HPDE6-E6E7 (cell line): ENCODE results near the gene MPDU1.

ENCODE experiments used
- DNase-seq: peaks from one replicate; pipeline ENCODE4 v3.0.0; 2011; ENCODE audit warnings: missing footprints; ENCODE audit errors: extremely low spot score

MPDU1 gene

DNA sequence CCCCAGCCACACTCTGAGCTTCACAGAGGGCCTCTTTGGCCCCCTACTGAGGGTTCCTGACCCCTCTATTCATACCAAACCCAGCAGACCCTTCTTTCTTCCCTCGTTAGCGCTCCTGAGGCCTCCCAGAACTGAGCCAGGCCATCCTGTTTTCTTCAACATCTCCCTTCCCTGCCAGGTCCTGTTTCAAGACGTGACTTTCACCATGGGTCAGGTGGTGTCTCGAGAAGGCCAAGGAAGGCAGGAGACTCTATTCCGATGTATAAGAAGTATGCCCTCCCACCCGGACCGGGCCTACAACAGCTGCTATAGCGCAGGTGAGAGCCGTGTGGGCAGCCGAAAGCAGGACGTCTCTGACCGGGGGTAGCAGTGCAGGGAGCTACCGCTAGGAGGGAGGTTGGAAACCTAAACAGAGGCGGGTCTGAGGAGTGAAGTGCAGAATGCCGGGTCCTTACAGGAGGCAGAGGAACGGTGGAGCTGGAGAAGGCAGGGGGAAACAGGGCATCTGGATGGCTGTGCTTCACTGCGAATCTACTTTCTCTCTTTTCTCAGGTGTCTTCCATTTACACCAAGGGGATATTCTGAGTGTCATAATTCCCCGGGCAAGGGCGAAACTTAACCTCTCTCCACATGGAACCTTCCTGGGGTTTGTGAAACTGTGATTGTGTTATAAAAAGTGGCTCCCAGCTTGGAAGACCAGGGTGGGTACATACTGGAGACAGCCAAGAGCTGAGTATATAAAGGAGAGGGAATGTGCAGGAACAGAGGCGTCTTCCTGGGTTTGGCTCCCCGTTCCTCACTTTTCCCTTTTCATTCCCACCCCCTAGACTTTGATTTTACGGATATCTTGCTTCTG is 23.3 kb upstream of the MPDU1 start:
- DNase-seq: no peak

DNA sequence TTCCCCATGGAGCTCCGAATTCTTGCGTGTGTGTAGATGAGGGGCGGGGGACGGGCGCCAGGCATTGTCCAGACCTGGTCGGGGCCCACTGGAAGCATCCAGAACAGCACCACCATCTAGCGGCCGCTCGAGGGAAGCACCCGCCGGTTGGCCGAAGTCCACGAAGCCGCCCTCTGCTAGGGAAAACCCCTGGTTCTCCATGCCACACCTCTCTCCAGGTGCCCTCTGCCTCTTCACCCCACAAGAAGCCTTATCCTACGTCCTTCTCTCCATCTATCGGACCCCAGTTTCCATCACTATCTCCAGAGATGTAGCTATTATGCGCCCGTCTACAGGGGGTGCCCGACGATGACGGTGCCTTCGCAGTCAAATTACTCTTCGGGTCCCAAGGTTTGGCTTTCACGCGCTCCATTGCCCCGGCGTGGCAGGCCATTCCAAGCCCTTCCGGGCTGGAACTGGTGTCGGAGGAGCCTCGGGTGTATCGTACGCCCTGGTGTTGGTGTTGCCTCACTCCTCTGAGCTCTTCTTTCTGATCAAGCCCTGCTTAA is 22.6 kb upstream of the MPDU1 start:
- DNase-seq: peak; percentile 91

DNA sequence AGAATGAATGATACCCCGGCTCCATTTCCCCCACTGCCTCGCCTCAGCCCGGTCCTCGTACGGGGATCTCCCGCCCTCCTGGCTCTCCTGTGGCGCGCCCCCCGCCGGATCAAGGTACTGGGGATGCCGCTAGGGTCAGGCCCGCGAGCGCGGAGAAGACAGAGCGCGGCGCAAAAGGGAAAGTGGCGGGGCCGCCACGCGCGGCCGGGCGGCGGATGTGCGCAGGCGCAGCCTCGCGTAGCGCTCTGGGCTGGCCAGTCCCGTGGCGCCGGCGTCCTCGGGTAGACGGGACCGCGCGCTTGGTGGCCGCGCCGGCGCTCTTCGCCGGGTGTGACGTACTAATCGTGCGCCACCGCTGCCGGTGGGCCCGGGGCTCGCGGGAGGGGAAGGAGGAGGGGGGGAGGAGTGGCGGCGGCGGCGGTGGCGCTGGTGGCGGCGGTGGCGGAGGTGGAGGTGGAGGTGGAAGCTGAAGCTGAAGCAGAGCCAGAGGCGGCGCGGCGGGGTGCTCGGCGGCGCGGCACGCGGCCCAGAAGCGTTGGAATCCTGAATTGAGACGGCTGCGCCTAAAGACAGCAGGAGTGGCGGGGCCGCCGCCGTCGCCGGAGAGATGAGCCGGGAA is 22.0 kb upstream of the MPDU1 start, which contains the start of gene SENP3:
SENP3 (plus strand) TSS at position 331 of the 619 bp plus-strand sequence. CDS start 1,158 bp downstream, outside the sequence.
- DNase-seq: peak; percentile 95

DNA sequence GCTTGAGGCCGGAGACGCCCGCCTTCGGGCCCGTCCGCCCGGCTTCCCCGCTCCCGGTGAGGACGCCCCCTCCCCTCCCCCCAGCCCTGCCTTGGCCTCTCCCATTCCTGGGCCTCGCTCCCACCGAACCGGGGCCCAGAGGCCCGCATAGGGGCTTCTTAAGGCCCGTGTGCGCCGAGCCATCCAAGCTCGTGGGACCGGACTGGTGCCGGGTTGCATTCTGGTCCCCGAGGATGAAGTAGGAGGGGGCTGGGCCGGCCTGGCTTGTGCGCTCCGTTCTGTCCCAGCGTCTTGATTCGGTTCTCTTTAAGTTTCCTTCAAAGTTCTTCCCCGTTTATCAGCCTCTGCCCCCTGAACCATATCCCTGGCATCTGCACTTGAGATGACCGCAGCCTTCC is 21.4 kb upstream of the MPDU1 start:
- no peak for DNase-seq

DNA sequence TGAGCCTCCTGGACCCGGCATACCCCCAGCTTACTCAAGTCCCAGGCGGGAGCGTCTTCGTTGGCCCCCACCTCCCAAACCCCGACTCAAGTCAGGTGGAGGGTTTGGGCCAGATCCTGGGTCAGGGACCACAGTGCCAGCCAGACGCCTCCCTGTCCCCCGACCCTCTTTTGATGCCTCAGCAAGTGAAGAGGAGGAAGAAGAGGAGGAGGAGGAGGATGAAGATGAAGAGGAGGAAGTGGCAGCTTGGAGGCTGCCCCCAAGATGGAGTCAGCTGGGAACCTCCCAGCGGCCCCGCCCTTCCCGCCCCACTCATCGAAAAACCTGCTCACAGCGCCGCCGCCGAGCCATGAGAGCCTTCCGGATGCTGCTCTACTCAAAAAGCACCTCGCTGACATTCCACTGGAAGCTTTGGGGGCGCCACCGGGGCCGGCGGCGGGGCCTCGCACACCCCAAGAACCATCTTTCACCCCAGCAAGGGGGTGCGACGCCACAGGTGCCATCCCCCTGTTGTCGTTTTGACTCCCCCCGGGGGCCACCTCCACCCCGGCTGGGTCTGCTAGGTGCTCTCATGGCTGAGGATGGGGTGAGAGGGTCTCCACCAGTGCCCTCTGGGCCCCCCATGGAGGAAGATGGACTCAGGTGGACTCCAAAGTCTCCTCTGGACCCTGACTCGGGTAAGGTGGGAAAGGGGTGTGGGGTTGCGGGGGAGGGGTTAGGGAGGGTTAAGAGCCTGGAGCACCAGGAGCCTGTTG is 20.4 kb upstream of the MPDU1 start:
- DNase-seq: no peak

DNA sequence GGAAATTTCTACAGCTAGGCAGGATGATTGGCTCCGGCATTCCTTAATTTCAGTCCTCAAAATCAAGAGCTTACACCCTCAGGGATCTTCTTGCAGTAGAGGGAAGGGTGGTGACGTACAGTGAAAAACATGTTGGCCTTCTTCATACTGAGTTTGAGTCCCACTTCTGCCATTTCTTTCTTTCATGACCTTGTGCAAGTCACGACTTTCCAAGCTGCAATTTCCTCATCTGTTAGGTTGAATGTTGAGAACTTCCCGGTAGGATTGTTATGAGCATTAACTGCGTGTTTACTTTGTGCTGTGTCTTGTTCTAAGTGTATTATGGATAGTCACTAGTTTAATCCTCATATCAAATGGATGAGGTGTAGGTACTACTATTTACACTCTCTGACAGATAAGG is 14.1 kb upstream of the MPDU1 start:
- no peak for DNase-seq

DNA sequence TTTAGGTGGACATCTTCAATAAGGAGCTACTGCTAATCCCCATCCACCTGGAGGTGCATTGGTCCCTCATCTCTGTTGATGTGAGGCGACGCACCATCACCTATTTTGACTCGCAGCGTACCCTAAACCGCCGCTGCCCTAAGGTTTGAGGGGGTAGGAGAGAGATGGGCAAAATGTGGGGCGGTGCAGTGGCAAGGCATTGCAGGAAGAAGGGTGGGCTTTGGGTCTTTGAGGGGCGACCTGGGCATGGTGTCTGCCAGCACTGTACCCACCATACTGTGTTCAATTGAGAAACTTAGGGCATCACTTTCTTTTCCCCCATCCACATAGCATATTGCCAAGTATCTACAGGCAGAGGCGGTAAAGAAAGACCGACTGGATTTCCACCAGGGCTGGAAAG is 13.3 kb upstream of the MPDU1 start:
- no peak for DNase-seq

DNA sequence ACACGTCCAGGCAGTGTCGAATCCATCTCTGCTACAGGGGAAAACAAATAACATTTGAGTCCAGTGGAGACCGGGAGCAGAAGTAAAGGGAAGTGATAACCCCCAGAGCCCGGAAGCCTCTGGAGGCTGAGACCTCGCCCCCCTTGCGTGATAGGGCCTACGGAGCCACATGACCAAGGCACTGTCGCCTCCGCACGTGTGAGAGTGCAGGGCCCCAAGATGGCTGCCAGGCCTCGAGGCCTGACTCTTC is 11.4 kb upstream of the MPDU1 start:
- peak; percentile 99 for DNase-seq

DNA sequence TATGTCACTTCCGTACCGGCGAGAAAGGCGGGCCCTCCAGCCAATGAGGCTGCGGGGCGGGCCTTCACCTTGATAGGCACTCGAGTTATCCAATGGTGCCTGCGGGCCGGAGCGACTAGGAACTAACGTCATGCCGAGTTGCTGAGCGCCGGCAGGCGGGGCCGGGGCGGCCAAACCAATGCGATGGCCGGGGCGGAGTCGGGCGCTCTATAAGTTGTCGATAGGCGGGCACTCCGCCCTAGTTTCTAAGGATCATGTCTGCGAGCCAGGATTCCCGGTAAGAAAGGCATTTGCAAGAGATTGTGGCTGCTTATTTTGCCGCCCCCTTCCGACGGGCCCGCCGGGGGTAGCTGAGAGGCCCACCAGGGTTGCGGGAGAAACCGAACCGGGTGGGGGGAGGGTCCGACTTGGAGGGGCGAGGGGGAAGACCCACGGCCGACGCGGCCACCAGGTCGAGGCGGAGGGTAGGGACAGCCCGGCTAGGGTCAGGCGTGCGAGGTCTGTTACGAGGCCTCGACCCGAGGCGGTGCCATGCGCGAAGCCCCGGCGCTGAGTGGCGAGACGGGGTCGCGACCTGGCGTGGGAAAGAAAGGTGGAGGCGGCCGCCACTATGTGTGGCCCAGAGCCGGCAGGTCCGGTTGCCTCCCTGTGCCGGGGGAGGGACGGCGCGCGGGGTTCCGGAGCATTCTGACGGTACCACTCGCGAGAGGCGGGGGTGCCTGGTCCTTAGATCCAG is 10.9 kb upstream of the MPDU1 start:
- no peak for DNase-seq

DNA sequence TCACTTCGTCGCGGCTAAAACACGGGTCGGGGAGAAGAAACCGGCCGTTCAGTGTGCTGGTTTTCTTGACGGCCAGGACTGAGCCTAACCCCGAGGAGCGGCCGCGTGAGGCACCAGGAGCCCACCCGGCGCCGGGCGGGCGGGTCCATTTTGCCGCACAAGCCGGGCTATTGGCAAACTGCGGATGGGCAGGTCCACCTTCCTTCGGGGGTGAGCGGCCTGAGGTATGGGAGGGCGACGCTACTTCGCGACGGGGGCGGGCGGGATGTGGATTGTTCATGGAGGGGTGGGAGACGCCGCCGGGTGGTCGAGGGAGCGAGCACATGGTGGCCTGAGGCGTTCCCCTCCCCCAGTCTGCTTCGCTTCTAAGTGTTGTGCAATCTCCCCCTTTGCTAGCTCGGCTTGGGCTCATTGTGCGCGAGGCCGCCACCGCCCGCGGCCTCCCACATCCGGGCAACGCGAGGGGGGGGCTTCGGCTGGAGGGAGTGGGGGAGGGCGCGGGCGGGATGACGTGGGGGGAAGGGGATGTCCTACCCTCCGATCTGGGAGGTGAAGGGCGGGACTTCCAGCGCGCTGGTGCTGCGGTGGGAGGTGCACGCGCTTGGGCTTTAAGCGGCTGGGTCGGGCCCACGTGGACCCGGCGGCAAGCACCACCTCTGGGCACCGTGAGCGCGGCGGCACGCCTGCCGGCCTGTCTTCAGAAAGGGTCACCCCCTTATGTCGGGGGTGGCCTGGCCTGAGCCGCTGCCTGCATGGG is 10.2 kb upstream of the MPDU1 start:
- no peak for DNase-seq

DNA sequence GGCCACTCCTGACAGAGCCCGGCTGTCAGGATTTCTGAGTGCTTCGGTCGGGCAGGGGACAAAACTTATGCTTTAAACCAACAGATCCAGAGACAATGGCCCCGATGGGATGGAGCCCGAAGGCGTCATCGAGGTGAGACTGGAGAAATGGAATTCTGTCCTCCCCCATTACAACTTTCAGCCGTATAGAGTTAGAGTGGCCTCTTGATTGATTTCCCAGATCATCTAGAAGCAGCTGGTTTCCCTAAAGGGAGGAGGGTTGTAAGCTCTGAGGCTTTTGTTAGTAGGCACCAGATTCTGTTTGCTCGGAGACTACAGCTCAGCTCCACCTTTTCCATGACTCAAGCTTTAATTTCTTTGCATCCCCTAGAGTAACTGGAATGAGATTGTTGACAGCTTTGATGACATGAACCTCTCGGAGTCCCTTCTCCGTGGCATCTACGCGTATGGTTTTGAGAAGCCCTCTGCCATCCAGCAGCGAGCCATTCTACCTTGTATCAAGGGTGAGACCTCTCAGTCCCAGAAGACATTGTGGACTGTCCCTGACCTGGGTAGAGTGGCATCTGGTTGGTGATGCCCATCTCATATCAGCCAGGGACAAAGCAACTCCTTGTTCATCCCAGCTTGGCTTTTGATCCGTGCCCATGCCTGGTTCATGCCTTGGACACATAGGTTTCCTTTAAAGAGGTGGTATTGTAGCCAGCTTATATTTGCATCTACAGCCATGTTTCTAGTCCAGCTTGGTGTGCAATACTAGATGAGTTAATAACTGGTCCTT is 9.3 kb upstream of the MPDU1 start:
- DNase-seq: no peak

DNA sequence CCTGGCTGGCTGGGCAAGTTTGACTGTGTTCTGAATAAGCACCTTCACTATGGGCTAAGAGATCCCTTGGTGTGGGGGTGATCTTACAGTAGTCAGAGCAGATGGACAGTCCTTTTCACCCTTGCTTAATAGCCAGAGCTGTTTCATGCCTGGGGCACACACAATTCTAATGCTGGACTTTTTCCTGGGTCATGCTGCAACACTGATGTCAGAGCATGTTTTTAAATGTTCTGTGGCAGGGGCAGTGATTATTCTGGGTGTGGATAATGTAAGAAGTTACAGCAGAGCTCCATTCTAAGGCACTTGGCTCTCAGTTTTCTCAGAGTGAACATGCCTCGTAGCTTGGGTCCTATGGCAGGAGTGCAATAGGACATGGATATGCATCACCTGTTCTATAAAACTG is 8.2 kb upstream of the MPDU1 start:
- DNase-seq: no peak

DNA sequence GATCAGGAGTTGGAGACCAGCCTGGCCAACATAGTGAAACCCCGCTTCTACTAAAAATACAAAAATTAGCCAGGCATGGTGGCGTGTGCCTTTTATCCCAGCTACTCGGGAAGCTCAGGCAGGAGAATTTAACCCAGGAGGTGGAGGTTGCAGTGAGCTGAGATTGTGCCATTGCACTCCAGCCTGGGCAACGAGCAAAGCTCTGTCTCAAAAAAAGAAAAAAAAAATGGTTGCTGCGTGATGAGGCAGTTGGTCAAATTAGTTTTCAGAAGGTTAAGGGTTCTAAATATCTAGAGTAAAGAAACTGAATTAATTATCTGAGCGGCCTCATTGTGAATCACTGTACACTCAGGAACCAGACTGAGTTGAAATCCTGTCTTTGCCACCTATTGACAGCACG is 7.7 kb upstream of the MPDU1 start:
- DNase-seq: no peak

DNA sequence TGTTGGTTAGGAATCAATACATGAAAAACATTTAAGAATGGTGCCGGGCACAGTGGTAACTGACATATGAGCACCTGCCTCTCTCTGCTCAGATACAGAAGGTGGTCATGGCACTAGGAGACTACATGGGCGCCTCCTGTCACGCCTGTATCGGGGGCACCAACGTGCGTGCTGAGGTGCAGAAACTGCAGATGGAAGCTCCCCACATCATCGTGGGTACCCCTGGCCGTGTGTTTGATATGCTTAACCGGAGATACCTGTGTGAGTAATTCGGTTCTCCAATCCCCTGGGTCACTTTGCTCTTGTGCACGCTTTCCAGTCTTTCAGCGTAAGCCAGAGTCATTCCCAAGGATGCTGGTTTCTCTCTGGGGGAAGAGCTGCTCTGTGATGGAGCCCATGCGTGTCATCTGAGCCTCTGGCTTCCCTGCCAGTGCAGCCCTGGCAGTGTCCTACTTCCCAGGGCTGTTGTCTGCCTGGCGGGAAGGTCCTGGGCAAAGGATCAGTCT is 7.2 kb upstream of the MPDU1 start:
- DNase-seq: no peak

DNA sequence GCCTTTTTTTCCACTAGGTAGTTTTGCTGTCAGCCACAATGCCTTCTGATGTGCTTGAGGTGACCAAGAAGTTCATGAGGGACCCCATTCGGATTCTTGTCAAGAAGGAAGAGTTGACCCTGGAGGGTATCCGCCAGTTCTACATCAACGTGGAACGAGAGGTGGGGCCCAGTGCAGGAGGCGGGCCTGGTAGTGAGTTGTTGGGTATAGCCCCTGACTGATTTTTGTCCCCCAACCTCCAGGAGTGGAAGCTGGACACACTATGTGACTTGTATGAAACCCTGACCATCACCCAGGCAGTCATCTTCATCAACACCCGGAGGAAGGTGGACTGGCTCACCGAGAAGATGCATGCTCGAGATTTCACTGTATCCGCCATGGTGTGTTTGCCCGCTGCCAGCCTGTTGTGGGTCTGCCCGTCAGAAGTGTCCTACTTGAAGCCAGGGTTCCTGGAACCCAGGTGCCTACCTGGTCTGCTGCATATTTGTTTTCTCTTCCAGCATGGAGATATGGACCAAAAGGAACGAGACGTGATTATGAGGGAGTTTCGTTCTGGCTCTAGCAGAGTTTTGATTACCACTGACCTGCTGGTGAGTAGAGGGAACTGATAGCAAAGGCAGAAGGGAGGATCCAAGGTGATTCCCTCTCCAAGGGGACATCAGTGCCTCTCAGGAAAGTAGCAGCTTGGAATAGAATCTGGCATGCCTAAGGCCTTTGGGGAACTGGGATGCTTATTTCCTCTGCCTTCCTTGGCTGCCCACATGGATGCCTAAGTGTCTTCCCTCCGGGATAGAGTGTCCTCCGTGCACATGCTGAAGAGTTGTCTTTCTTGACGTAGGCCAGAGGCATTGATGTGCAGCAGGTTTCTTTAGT is 6.1 kb upstream of the MPDU1 start:
- DNase-seq: no peak

DNA sequence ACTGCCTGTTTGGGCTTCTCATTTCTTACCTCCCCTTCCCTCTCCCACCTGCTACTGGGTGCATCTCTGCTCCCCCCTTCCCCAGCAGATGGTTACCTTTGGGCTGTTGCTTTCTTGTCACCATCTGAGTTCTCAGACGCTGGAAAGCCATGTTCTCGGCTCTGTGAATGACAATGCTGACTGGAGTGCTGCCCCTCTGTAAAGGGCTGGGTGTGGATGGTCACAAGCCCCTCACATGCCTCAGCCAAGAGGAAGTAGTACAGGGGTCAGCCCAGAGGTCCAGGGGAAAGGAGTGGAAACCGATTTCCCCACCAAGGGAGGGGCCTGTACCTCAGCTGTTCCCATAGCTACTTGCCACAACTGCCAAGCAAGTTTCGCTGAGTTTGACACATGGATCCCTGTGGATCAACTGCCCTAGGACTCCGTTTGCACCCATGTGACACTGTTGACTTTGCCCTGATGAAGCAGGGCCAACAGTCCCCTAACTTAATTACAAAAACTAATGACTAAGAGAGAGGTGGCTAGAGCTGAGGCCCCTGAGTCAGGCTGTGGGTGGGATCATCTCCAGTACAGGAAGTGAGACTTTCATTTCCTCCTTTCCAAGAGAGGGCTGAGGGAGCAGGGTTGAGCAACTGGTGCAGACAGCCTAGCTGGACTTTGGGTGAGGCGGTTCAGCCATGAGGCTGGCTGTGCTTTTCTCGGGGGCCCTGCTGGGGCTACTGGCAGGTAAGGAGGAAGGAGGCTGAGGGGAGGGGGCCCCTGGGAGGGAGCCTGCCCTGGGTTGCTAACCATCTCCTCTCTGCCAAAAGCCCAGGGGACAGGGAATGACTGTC is 4.4 kb upstream of the MPDU1 start, which contains the start of gene CD68:
CD68 (plus strand) TSS at position 638 of the 833 bp plus-strand sequence; CDS start at position 678, 40 bp downstream.
- DNase-seq: peak; percentile 94

DNA sequence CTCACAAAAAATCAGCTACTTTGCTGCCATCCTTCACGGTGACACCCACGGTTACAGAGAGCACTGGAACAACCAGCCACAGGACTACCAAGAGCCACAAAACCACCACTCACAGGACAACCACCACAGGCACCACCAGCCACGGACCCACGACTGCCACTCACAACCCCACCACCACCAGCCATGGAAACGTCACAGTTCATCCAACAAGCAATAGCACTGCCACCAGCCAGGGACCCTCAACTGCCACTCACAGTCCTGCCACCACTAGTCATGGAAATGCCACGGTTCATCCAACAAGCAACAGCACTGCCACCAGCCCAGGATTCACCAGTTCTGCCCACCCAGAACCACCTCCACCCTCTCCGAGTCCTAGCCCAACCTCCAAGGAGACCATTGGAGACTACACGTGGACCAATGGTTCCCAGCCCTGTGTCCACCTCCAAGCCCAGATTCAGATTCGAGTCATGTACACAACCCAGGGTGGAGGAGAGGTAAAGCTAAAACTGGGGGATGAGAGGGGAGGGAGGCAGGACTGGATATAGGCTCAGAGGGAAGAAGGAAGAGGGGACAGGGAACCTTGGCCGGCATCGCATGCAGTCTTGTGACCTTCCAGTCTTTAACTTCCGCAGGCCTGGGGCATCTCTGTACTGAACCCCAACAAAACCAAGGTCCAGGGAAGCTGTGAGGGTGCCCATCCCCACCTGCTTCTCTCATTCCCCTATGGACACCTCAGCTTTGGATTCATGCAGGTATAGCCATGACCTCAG is 3.6 kb upstream of the MPDU1 start:
- no peak for DNase-seq
